LNCaP clone FGC (cell line): ENCODE data around the gene CTRL.
"Not testable (repeated sequence)": the region's sequence is repeated elsewhere in the genome, so short reads cannot be mapped to it uniquely, and the experiment has no call there.

Source experiments
- DNase-seq: peaks from one replicate; pipeline ENCODE4 v3.0.0-alpha.2; 2011; ENCODE audit warnings: low read depth
- H3K4me3 ChIP-seq: 2 replicates; pipeline ENCODE4 v1.5.1; 2011; ENCODE audit warnings: mild to moderate bottlenecking, low read depth, low read length, control low read depth
- TF ChIP-seq, protein P1 (sequence below): IDR thresholded peaks from 2 replicates; pipeline ENCODE4 v1.5.1; 2012; ENCODE audit warnings: mild to moderate bottlenecking; ENCODE audit not compliant: control insufficient read depth, insufficient read depth; ENCODE audit errors: extremely low read depth

CTRL gene

DNA sequence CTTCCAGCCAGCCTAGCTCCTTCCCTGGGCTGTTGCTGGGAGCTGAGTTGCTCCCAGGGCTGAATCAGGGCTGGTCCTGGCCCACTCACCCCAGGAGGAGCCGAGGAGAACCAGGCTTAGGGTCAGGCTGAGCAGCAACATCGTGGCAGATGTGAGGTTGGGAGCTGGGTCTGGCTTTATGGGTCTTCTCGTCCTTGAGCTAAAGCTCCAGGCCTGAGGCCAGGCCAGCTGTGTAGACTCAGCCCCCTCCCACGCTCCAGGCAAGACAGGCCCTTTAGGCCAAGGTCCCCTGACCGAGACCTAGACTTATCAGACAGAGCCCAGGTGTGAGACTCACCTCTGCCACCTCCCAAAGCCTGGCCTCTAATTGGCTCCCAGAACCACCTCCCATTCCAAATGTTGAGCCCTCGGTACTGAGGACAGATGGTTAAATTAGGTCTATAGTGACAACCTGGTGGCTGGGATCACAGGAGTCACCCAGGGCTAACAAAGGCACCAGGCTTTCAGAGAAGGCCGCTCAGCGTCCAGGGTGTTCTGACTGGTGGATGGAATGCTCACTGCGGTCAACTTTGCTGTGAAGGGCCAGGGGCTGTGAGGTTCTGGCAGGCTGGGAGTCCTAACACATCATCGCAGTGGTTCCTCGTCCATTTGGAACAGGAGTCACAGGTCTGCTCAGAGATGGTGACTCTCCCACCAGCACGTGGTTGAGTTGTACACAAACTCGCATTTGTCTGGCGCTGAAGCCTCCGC lies at the start of gene CTRL:
TSS of gene CTRL (minus strand) at position 151 of the 750 bp plus-strand sequence. CDS start at position 141, 10 bp downstream.
- TF ChIP-seq, protein P1, sequence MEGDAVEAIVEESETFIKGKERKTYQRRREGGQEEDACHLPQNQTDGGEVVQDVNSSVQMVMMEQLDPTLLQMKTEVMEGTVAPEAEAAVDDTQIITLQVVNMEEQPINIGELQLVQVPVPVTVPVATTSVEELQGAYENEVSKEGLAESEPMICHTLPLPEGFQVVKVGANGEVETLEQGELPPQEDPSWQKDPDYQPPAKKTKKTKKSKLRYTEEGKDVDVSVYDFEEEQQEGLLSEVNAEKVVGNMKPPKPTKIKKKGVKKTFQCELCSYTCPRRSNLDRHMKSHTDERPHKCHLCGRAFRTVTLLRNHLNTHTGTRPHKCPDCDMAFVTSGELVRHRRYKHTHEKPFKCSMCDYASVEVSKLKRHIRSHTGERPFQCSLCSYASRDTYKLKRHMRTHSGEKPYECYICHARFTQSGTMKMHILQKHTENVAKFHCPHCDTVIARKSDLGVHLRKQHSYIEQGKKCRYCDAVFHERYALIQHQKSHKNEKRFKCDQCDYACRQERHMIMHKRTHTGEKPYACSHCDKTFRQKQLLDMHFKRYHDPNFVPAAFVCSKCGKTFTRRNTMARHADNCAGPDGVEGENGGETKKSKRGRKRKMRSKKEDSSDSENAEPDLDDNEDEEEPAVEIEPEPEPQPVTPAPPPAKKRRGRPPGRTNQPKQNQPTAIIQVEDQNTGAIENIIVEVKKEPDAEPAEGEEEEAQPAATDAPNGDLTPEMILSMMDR: no peak
- DNase-seq: no peak

GRCh38 chr16:67979955-67980678 lies 48.5 kb upstream of the CTRL start, which contains the start of gene DPEP3:
Gene DPEP3, minus strand, starts transcription at chr16:67980499. Its CDS starts 119 bp downstream, at chr16:67980380.
- no peak within 1 kb of the TSS for H3K4me3 ChIP-seq
- DNase-seq: no peak
- TF ChIP-seq, protein P1: no peak

More for the DNA sequence above, at the start of gene CTRL:
- H3K4me3 ChIP-seq: no peak within 1 kb of the TSS

GRCh38 chr16:67977469-67978227 lies 46.0 kb upstream of the CTRL start:
- no peak overlapping the region for H3K4me3 ChIP-seq
- no peak for DNase-seq
- TF ChIP-seq, protein P1: no peak

GRCh38 chr16:67977005-67977404 lies 45.3 kb upstream of the CTRL start:
- no peak overlapping the region for H3K4me3 ChIP-seq
- TF ChIP-seq, protein P1: no peak
- DNase-seq: no peak

- DNase-seq: no peak
- TF ChIP-seq, protein P1: no peak
- H3K4me3 ChIP-seq: no peak overlapping the region
These were observed 44.5 kb upstream of the CTRL start for GRCh38 chr16:67976205-67976604.

- H3K4me3 ChIP-seq: no peak overlapping the region
- TF ChIP-seq, protein P1: no peak
- DNase-seq: no peak
These were observed 43.9 kb upstream of the CTRL start for GRCh38 chr16:67975321-67976105.

DNA sequence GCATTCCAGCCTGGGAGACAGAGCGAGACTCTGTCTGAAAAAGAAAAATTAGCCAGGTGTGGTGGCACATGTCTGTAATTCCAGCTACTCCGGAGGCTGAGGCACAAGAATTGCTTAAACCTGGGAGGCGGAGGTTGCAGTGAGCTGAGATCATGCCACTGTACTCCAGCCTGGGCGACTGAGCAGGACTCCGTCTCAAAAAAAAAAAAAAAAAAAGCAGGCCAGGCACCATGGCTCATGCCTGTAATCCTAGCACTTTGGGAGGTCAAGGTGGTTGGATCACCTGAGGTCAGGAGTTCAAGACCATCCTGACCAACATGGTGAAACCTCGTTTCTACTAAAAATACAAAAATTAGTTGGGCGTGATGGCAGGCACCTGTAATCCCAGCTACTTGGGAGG lies 40.6 kb upstream of the CTRL start:
- H3K4me3 ChIP-seq, DNase-seq: not testable (repeated sequence)
